ENCODE measurements around the gene PRPSAP1. TPM values are rescaled to one million over a fixed set of nuclear protein-coding genes. Genes with fewer than 3 reads are reported as not detected.

The PRPSAP1 gene
- total and polyA plus RNA-seq, 2 experiments from 2014 or later, result 59.5 to 80.4 TPM

GRCh38 chr17:76262732-76263344 is 90.9 kb downstream of the PRPSAP1 start:
- DNase-seq (ENCODE audit: low read depth in 1 of 2, low spot score in 1 of 2), result no peak
- Histone ChIP-seq H3K4me3 (no peak overlapping the region), H3K4me1 (ENCODE audit: low read depth) (peaks cover 18% of the 10 kb centered on the region), H3K27me3 (no peaks in the 10 kb centered on the region), H3K9me3 (ENCODE audit: low read depth) (no peaks in the 10 kb centered on the region), H3K36me3 (no peaks in the 10 kb centered on the region), H3K27ac (no peak overlapping the region)
- TF ChIP-seq CTCF (IDR thresholded peaks at IDR 0.05; ENCODE audit: low read depth, low read length), result no peak

DNA sequence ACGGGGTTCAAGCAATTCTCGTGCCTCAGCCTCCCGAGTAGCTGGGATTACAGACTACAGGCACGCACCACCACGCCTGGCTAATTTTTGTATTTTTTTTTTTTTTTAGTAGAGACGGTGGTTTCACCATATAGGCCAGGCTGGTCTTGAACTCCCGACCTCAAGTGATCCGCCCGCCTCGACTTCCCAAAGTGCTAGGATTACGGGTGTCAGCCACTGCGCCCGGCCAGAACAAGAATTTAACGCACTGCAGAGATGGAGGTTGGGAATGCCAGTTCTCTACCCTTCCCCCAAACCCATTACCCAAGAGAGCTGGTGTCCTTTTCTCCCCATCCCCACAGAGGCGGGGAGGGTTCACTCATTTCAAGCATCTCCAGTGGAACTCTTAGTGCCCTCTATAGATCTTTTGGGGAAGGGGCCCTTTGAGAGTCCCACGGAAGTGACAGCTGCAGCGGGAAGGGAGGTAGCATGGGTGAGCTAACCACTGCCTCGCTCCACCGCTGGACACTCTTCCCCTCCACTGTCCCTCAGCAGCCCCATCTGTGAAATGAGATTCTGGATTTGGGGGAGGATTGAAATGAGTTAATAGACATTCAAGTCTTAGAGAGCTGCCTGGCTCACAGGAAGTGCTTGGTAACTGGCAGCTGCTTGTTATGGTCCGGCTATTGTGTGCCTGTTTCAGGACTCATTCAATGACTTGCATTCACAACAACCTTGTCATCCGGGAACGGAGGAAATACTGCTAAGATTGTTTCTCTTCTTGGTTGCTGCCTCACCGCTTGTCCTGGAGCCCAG is 92.1 kb downstream of the PRPSAP1 start:
- no peaks in the 10 kb centered on the region for H3K9me3 ChIP-seq (ENCODE audit: low read depth)
- no peak for TF ChIP-seq CTCF (IDR thresholded peaks at IDR 0.05; ENCODE audit: low read depth, low read length)
- DNase-seq (ENCODE audit: low read depth in 1 of 2, low spot score in 1 of 2), result no peak
- H3K4me1 ChIP-seq (ENCODE audit: low read depth), result peaks cover 7% of the 10 kb centered on the region
- H3K27me3 ChIP-seq, result no peaks in the 10 kb centered on the region
- H3K4me3 ChIP-seq, result no peak overlapping the region
- no peak overlapping the region for H3K27ac ChIP-seq
- H3K36me3 ChIP-seq, result no peaks in the 10 kb centered on the region

DNA sequence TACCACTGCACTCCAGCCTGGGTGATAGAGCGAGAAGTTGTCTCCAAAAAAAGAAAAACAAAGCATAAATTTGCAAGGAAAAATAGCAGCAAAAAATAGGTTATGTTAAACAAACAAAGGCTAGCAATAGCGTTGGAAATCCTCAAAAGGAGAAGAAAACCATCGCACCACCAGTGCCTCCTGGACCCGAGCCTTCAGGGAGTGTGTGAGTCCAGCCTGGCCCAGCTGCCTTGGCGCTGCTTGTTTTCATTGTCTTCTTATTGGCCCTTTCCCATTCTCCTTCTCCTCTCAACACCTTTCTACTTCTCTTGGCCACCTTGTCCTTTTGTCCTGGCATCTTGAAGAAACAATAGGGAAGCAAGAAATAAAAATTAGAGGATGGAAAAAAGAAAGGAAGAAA is 93.0 kb downstream of the PRPSAP1 start:
- H3K4me1 ChIP-seq (ENCODE audit: low read depth), result peaks cover 4% of the 10 kb centered on the region
- no peak for TF ChIP-seq CTCF (IDR thresholded peaks at IDR 0.05; ENCODE audit: low read depth, low read length)
- H3K4me3 ChIP-seq, result no peak overlapping the region
- H3K9me3 ChIP-seq (ENCODE audit: low read depth), result no peaks in the 10 kb centered on the region
- no peak overlapping the region for H3K27ac ChIP-seq
- no peaks in the 10 kb centered on the region for H3K36me3 ChIP-seq
- no peaks in the 10 kb centered on the region for H3K27me3 ChIP-seq
- DNase-seq (ENCODE audit: low read depth in 1 of 2, low spot score in 1 of 2), result no peak

GRCh38 chr17:76260220-76260619 is 93.5 kb downstream of the PRPSAP1 start:
- TF ChIP-seq CTCF (IDR thresholded peaks at IDR 0.05; ENCODE audit: low read depth, low read length), result no peak
- Histone ChIP-seq H3K27me3 (no peaks in the 10 kb centered on the region), H3K4me3 (no peak overlapping the region), H3K4me1 (ENCODE audit: low read depth) (peaks cover 4% of the 10 kb centered on the region), H3K9me3 (ENCODE audit: low read depth) (no peaks in the 10 kb centered on the region), H3K27ac (no peak overlapping the region), H3K36me3 (no peaks in the 10 kb centered on the region)
- no peak for DNase-seq (ENCODE audit: low read depth in 1 of 2, low spot score in 1 of 2)

Other genes with a start within 250 kb of the PRPSAP1 start
- 0.07 and 0.12 TPM in 2 replicates for gene FOXJ1, start 212.7 kb downstream of the PRPSAP1 start, total RNA-seq
- gene FOXJ1, start 212.7 kb downstream of the PRPSAP1 start, polyA plus RNA-seq, result 0.18 TPM in 1 of 2 replicates, not detected in the other
- 11.4 and 15.0 TPM in 2 replicates for gene RNF157, start 113.4 kb downstream of the PRPSAP1 start, total RNA-seq
- 11.0 and 15.2 TPM in 2 replicates for gene RNF157, start 113.4 kb downstream of the PRPSAP1 start, polyA plus RNA-seq
- gene UBALD2, start 88.6 kb downstream of the PRPSAP1 start, total RNA-seq, result 13.5 and 23.2 TPM in 2 replicates
- gene UBALD2, start 88.6 kb downstream of the PRPSAP1 start, polyA plus RNA-seq, result 13.2 and 19.6 TPM in 2 replicates
- 6.4 and 6.8 TPM in 2 replicates for gene QRICH2, start 45.6 kb downstream of the PRPSAP1 start, total RNA-seq
- 2.2 and 5.0 TPM in 2 replicates for gene QRICH2, start 45.6 kb downstream of the PRPSAP1 start, polyA plus RNA-seq
- gene SPHK1, start 30.7 kb upstream of the PRPSAP1 start, total RNA-seq, result 19.4 and 24.3 TPM in 2 replicates
- gene SPHK1, start 30.7 kb upstream of the PRPSAP1 start, polyA plus RNA-seq, result 14.3 and 18.7 TPM in 2 replicates
- gene UBE2O, start 99.2 kb upstream of the PRPSAP1 start, total RNA-seq, result 44.9 and 62.6 TPM in 2 replicates
- 28.5 and 31.9 TPM in 2 replicates for gene UBE2O, start 99.2 kb upstream of the PRPSAP1 start, polyA plus RNA-seq
- gene AANAT, start 113.7 kb upstream of the PRPSAP1 start, total RNA-seq, result 0.28 and 0.33 TPM in 2 replicates
- gene AANAT, start 113.7 kb upstream of the PRPSAP1 start, polyA plus RNA-seq, result 2.1 TPM in 1 of 2 replicates, not detected in the other
- gene RHBDF2, start 147.5 kb upstream of the PRPSAP1 start, total RNA-seq, result 6.8 and 18.7 TPM in 2 replicates
- gene RHBDF2, start 147.5 kb upstream of the PRPSAP1 start, polyA plus RNA-seq, result 8.7 and 9.5 TPM in 2 replicates
- 7.4 and 10.3 TPM in 2 replicates for gene CYGB, start 183.8 kb upstream of the PRPSAP1 start, total RNA-seq
- 3.5 and 11.9 TPM in 2 replicates for gene CYGB, start 183.8 kb upstream of the PRPSAP1 start, polyA plus RNA-seq
- 7.3 and 7.7 TPM in 2 replicates for gene PRCD, start 186.1 kb upstream of the PRPSAP1 start, total RNA-seq
- 13.3 and 14.4 TPM in 2 replicates for gene PRCD, start 186.1 kb upstream of the PRPSAP1 start, polyA plus RNA-seq
- 0.11 and 1.0 TPM in 2 replicates for gene ST6GALNAC2, start 231.9 kb upstream of the PRPSAP1 start, total RNA-seq
- 0.27 and 0.88 TPM in 2 replicates for gene ST6GALNAC2, start 231.9 kb upstream of the PRPSAP1 start, polyA plus RNA-seq